Activated T-cell treated with anti-CD3 and anti-CD28 coated beads for 48 hours (primary cell): Measurements from ENCODE around the gene EHD2.

Experiments
- DNase-seq: peaks from one replicate; pipeline ENCODE4 v3.0.0-alpha.2; 2020; ENCODE audit warnings: low read depth

EHD2 gene

GRCh38 chr19:47691090-47691489 is 22.1 kb upstream of the EHD2 start:
- no peak for DNase-seq

GRCh38 chr19:47691782-47692181 is 21.4 kb upstream of the EHD2 start:
- DNase-seq = no peak

GRCh38 chr19:47693489-47693888 is 19.7 kb upstream of the EHD2 start:
- no peak for DNase-seq

GRCh38 chr19:47693903-47694302 is 19.3 kb upstream of the EHD2 start:
- no peak for DNase-seq

- no peak for DNase-seq
Observed at GRCh38 chr19:47694466-47695273, 18.6 kb upstream of the EHD2 start.

- DNase-seq = no peak
Observed at GRCh38 chr19:47695533-47696262, 17.5 kb upstream of the EHD2 start.

GRCh38 chr19:47696635-47697034 is 16.6 kb upstream of the EHD2 start:
- DNase-seq = no peak

- DNase-seq = peak; percentile 47
Observed at GRCh38 chr19:47697863-47698609, 15.2 kb upstream of the EHD2 start.

- no peak for DNase-seq
Observed at GRCh38 chr19:47698631-47699359, 14.4 kb upstream of the EHD2 start.

GRCh38 chr19:47699360-47699917 is 13.8 kb upstream of the EHD2 start:
- peak; percentile 58 for DNase-seq

- DNase-seq = no peak
Observed at GRCh38 chr19:47700934-47701716, 12.1 kb upstream of the EHD2 start.

GRCh38 chr19:47701717-47702552 is 11.3 kb upstream of the EHD2 start:
- DNase-seq = no peak

GRCh38 chr19:47702671-47703070 is 10.6 kb upstream of the EHD2 start:
- no peak for DNase-seq

GRCh38 chr19:47703301-47703700 is 9.9 kb upstream of the EHD2 start:
- DNase-seq = no peak

GRCh38 chr19:47704024-47704423 is 9.2 kb upstream of the EHD2 start:
- DNase-seq = no peak

- DNase-seq = no peak
Observed at GRCh38 chr19:47704656-47705055, 8.6 kb upstream of the EHD2 start.

- peak; percentile 73 for DNase-seq
Observed at GRCh38 chr19:47707135-47707925, 5.9 kb upstream of the EHD2 start.

- DNase-seq = no peak
Observed at GRCh38 chr19:47711652-47712242, 1.5 kb upstream of the EHD2 start.

- no peak for DNase-seq
Observed at GRCh38 chr19:47714339-47714738, 1.1 kb downstream of the EHD2 start.
